Bronchial epithelial cell (primary cell): ENCODE measurements around the gene TEX261. TPM values are rescaled to one million over a fixed set of nuclear protein-coding genes. Genes with fewer than 3 reads are reported as not detected.

ENCODE experiments used
- DNase-seq: peaks from one replicate; pipeline ENCODE4 v3.0.0-alpha.2; 2010; ENCODE audit warnings: low read depth
- FAIRE-seq: peaks from 2 replicates; lab custom pipeline; 2011; peaks lifted over from hg19 to GRCh38; lab: Jason Lieb, UNC
- H3K27me3 ChIP-seq: 2 replicates; pipeline ENCODE4 v1.5.1; 2011; ENCODE audit warnings: low read length; ENCODE audit not compliant: control insufficient read depth, insufficient read depth
- H3K36me3 ChIP-seq: 2 replicates; pipeline ENCODE4 v1.5.1; 2011; ENCODE audit warnings: low read length; ENCODE audit not compliant: control insufficient read depth, insufficient read depth
- H3K4me3 ChIP-seq: 2 replicates; pipeline ENCODE4 v1.5.1; 2011; ENCODE audit warnings: mild to moderate bottlenecking, low read depth, low read length, control low read depth
- CTCF ChIP-seq: IDR thresholded peaks from 2 replicates; pipeline ENCODE4 v1.5.1; 2011; ENCODE audit warnings: mild to moderate bottlenecking, moderate library complexity, low read length, control low read depth, inconsistent platforms; ENCODE audit not compliant: insufficient read depth, severe bottlenecking
- total RNA-seq: library from RNA; depleted of rRNA; stranded (reverse); fragments of >200 nt; gene quantifications from 2 replicates; pipeline ENCODE4 v1.2.1, GENCODE V29; 2014

Gene TEX261
- total RNA-seq, 1 donor from 2014 or later, result 11.1 TPM

DNA sequence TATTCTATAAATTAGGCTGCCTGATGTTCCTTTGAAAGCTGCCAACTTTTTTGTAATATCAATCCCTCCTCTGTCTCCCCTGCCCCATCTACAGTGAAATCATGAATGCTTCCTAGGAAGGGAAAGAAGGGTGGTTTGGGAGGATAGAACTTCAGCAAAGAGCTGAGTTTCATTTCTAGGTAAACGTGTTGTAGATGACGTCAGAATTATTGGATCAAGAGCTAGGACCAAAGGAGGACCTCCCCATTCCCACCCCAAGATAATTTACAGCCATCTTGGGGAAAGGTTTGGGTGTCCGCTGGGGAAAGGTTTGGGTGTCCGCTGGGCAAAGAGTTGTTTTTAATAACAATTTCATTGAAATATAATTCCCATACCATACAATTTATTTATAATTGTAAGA is 27.5 kb downstream of the TEX261 start:
- TF ChIP-seq CTCF, result no peak
- H3K4me3 ChIP-seq, result no peak overlapping the region
- H3K36me3 ChIP-seq, result no peaks in the 10 kb centered on the region
- no peaks in the 10 kb centered on the region for H3K27me3 ChIP-seq
- DNase-seq (no peak), FAIRE-seq (no peak)

DNA sequence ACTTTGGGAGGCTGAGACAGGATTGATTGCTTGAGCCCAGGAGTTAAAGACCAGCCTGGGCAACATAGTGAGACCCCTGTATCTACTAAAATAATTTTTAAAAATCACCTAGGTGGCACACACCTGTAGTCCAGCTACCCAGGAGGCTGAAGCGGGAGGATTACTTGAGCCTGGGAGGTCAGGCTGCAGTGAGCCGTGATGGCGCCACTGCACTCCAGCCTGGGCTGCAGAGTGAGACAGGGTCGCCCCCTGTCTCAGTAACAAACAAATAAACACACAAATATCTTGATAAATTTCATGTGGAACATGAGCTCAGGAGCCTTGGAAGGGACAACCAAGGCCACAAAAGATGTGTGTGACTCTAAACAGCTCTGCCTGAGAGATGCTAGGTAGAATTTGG is 28.0 kb downstream of the TEX261 start:
- no peak for TF ChIP-seq CTCF
- Histone ChIP-seq H3K36me3 (no peaks in the 10 kb centered on the region), H3K4me3 (no peak overlapping the region), H3K27me3 (no peaks in the 10 kb centered on the region)
- FAIRE-seq (no peak), DNase-seq (no peak)

DNA sequence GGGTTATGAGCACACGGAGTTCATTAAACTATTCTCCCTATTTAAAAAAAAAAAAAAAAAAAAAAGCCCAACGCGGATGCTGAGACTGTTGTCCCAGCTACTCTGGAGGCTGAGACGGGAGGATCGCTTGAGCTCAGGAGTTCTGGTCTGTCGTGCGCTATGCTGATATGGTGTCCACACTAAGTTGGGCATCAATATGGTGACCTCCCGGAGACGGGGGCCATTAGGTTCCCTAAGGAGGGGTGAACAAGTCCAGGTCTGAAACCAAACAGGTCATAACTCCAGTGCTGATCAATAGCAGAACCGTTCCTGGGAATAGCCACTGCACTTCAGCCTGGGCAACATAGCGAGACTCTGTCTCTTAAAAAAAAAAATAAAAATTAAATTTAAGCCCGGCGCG is 29.2 kb downstream of the TEX261 start:
- TF ChIP-seq CTCF, result no peak
- H3K36me3 ChIP-seq, result no peaks in the 10 kb centered on the region
- no peak overlapping the region for H3K4me3 ChIP-seq
- no peaks in the 10 kb centered on the region for H3K27me3 ChIP-seq
- DNase-seq (no peak), FAIRE-seq (no peak)

GRCh38 chr2:70964596-70965386 is 29.9 kb downstream of the TEX261 start:
- Histone ChIP-seq H3K36me3 (no peaks in the 10 kb centered on the region), H3K4me3 (peak overlapping the region; percentile 11), H3K27me3 (no peaks in the 10 kb centered on the region)
- DNase-seq (peak; percentile 30), FAIRE-seq (no peak)
- peak; percentile 92 for TF ChIP-seq CTCF

DNA sequence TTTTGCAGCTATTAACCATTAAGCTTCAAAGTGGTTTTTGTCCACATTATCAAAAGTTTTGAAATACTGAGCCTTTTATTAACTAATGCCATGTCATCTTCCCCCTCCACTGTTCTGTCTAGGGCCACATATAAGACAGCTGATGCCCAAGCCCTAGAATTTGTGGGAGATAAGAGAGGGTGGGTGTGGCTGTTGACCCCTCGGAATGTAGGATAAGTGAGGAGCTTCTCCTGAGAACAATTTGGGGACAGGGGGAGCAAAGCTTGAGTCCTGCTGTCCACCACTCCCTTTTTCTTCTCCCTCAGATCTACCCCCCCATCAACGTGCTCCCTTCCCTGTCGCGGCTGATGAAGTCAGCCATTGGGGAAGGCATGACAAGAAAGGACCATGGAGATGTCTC is 30.5 kb downstream of the TEX261 start:
- no peaks in the 10 kb centered on the region for H3K27me3 ChIP-seq
- DNase-seq (no peak), FAIRE-seq (no peak)
- no peaks in the 10 kb centered on the region for H3K36me3 ChIP-seq
- no peak for TF ChIP-seq CTCF
- H3K4me3 ChIP-seq, result no peak overlapping the region
